GM21381 (cell line): ENCODE measurements around the gene OSBPL6.
"Not testable (repeated sequence)": the region's sequence is repeated elsewhere in the genome, so short reads cannot be mapped to it uniquely, and the experiment has no call there.

Source experiments
- ATAC-seq: cut with Tn5 transposase; IDR thresholded peaks from one replicate; pipeline ENCODE4 v1.9.1; 2021; ENCODE audit warnings: mild to moderate bottlenecking, moderate library complexity; ENCODE audit not compliant: unreplicated experiment

The OSBPL6 gene

GRCh38 chr2:178193823-178194599 is at the start of gene OSBPL6:
OSBPL6 (plus strand) TSS chr2:178194512; CDS start chr2:178306185, 111,673 bp downstream.
- ATAC-seq, result peak; percentile 94

DNA sequence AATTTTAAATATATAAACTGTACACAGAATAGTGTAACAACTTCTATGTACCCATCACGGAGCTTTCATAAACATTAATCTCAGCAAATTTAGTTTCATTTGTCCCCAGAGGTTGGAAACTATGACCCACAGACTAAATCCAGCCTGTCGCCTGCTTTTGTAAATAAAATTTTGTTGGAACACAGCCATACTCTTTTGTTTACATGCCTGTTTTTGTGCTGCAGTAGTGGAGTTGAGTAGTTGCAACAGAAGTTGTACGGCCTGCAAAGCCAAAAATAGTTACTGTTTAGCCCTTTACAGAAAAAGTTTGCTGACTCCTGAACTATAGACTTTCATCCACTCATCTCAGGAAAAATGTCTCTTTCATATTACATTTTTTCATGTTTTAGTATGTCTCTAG is 42.3 kb upstream of the OSBPL6 start:
- no peak for ATAC-seq

GRCh38 chr2:178152542-178152941 is 41.8 kb upstream of the OSBPL6 start:
- no peak for ATAC-seq

DNA sequence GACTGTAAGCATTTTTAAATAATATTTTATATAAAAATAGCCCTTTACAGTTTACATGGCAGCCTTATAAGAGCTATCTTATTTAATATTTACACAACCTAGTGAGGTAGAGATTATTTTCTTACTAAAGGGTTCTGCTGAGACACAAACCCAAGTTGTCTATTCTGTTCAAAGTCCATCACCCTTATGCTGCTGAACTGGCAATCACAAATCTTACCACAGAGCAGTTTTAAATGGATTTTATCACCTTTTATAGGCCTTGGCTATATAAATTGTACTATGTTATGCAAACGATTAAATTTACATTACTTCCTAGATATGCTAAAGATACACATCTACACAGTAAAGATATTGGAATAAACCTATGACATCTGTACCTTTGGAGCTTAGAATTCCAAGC is 41.3 kb upstream of the OSBPL6 start:
- no peak for ATAC-seq

GRCh38 chr2:178153878-178154277 is 40.4 kb upstream of the OSBPL6 start:
- ATAC-seq, result not testable (repeated sequence)

- ATAC-seq, result no peak
These were observed 38.8 kb upstream of the OSBPL6 start for GRCh38 chr2:178155524-178155923.

DNA sequence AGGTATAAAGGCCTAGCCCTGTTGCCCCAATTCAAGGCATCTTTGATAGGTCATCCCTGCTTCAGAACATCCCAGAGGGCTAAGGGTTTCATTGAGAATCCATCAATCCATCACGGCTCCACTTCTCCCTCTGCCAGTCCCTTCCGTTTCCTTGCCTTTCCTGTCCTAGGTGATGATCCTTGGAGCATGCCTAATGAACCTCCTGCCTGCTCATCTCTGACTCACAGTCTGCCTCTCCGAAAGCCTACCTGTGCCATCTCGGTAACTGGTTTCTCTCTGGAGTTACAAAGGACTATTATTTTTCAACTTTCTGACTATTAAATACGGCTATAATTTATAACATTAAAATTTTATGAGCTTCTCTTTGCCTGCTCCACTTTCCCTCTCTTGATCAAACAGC is 36.7 kb upstream of the OSBPL6 start:
- ATAC-seq, result no peak

DNA sequence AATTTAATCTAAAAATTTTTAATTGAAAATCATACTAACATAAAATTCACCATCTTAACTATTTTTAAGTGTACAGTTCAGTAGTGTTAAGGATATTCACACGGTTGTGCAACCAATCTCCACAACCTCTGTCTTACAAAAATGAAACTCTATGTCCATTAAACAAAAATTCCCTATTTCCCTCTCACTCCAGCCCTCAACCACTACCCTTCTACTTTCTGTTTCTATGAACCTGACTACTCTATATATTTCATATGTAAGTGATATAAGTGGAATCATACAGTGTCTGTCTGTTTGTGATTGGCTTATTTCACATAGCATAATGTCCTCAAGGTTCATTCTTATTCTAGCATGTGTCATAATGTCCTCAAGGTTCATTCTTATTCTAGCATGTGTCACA is 34.3 kb upstream of the OSBPL6 start:
- no peak for ATAC-seq

DNA sequence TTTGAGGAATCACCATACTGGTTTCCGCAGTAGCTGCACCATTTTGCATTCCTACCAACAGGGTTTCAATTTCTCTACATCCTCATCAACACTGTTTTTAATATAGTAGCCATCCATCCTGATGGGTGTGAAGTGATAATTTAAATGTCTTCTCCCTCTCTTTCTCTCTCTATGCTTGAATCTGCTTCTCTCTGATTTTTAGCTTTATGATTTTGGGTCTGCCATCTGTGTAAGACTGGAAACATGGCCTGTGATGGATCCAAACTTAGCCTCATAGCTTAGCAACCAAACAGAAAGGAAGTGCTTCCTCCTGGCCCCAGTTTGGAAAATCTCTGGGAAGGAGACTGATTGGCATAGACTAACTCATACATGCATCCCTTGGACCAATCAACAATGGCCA is 33.7 kb upstream of the OSBPL6 start:
- no peak for ATAC-seq

- ATAC-seq, result no peak
These were observed 30.9 kb upstream of the OSBPL6 start for GRCh38 chr2:178163395-178163794.

GRCh38 chr2:178163911-178164310 is 30.4 kb upstream of the OSBPL6 start:
- ATAC-seq, result no peak

GRCh38 chr2:178173657-178174056 is 20.7 kb upstream of the OSBPL6 start:
- ATAC-seq, result no peak

DNA sequence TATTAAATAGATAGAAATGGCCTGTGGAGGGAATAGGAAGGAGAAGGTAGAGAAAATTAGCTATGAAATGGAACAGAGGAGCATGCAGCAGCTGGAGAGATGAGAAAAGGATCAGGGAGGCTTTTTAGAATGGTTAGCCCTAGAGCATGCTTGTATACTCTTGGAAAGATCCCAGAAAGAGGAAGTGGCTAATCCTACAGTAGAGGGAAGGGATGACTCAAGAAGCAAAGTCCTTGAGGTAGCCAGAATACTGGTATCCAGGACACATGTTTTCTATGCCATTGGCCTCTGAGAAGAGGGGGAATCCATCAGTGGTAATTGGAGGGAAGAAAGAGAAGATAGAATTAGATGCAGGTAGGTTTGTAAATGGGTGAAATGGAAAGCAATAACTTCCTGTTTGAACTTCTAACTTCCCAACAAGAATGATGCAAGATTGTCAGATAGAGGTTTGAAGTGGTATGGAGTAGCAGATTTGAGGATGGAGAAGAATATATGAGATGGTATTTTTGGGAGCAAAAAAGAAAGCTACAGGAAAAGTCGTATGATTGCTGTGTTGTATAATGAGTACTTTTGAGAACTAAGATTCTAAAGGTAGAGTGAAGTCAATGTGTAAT is 17.1 kb upstream of the OSBPL6 start:
- no peak for ATAC-seq

- ATAC-seq, result not testable (repeated sequence)
These were observed 13.7 kb upstream of the OSBPL6 start for GRCh38 chr2:178180648-178181047.

GRCh38 chr2:178187861-178188260 is 6.5 kb upstream of the OSBPL6 start:
- no peak for ATAC-seq

DNA sequence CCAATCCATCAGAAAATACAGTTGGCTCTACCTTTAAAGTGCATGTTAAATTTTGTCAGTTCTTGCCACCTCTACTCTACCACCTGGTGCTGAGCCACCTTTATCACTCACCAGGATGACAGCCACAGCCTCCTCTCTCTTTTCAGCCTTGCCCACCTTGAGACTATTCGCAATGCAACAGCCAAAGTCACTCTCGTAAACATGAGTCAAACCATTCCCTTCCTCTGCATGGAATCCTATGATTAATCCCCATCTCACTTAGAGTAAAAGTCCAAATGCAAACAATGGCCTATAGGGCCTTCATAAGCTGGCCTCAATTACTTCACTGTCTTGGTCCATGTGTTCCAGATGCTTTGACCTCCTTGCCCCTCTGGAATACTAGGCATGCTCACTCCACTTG is 5.8 kb upstream of the OSBPL6 start:
- ATAC-seq, result no peak

- ATAC-seq, result no peak
These were observed 3.3 kb upstream of the OSBPL6 start for GRCh38 chr2:178191004-178191508.

DNA sequence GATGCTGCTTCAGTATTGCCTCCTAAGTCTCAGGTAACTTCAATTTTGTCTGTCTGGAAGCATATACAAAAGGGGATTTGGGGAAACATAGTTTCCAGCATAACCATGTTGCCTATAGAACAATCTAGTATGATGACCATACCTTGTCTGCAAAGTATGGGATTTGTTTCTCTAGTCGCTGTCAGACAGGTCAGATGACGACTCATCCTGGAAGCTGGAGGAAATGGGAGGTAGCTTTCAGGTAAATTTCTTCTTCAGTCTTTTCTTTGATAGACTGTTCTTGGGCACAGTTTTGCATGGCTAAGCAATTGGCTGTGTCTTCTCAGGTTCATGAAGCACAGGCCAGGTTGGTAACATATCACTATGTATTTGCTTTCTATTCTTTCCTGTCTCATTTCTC is 2.8 kb upstream of the OSBPL6 start:
- ATAC-seq, result no peak

DNA sequence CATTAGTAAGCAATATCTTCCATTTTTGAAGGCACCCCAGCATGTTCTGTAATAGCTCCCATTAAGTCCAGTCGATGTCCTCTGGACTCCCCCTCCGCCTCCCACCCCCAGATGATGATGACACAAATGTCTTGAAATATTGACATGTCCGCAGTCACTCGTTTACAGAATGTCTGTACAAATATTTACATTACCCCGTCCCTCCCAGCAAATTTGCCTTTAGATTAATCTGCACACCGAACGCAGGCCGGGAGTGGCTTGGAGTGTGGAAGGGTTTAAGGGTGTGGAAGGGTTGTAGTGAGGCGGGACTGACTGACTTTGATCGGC is 853 bp upstream of the OSBPL6 start:
- no peak for ATAC-seq

DNA sequence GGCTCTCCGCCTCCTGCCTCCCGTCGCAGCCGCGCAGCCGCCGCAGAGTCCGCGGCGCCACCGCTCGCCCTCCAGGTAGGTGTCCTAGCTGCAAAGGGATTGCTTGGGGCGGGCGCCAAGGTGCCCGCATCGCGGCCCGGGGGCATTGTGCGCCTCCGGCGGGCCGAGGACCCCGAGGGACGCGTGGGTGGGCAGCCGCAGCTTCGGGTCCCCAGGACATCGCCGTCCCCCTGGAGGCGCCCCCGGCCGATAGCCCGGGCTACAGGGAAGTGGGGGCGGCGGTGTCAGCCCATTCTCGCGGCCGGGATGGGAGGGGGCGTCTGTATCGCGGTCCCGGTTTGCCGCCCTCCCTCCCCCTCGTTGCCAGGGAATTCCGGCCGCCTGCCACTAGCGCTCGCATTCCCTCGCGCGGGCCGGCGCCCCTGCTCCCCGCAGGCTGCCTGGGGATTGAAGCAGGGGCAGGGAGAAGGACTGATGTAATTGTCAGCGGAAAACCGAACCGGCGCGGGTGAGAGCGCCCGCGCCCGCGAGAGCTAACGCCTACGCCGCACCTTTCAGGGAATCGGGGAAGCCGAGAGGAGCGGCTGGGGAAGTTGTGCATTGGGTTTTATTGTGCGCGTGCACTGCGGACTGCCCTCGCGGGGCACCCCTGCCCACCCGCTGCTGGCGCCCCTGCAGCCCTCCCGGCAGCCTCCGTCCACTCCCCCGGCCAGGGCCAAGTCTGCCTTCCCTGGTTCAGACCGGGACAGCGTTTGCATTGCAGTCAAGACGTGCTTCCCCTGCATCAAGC is 483 bp downstream of the OSBPL6 start:
- ATAC-seq, result peak; percentile 16

GRCh38 chr2:178195390-178196166 is 1.3 kb downstream of the OSBPL6 start:
- no peak for ATAC-seq
